ENCODE data around the gene MRPL36. TPM values are rescaled to one million over a fixed set of nuclear protein-coding genes. Genes with fewer than 3 reads are reported as not detected.
A peak's percentile ranks its signal among the peaks of the same experiment; 100 is the strongest.
"Not testable (repeated sequence)": the region's sequence is repeated elsewhere in the genome, so short reads cannot be mapped to it uniquely, and the experiment has no call there.

MRPL36 gene
- total RNA-seq, result 10 to 100 TPM; 95.4 to 97.3 TPM
- 80.1 TPM for polyA plus RNA-seq

- Mint-ChIP-seq H3K4me1 (peaks cover 47 to 81% (median 75%) of the 10 kb centered on the region in 3 donors), H3K36me3 (peaks cover 3 to 72% (median 16%) of the 10 kb centered on the region in 3 donors), H3K4me3 (peak within 1 kb of the TSS; percentile 97 to 100 (median 99)), H3K27me3 (peaks cover 0 to 2% of the 10 kb centered on the region in 2 donors), H3K27ac (peak within 1 kb of the TSS; percentile 97 to 99 (median 99)), H3K9me3 (no peaks in the 10 kb centered on the region)
- ChIA-PET CTCF (interaction anchor here (1.3 to 1.5 kb wide), 2 partner anchors 7 to 28 kb away, joined by 3 to 4 read pairs; no protein-coding TSS in a partner anchor), POLR2A (interaction anchor here (1.5 kb wide), 1 partner anchor 413 kb away, joined by 5 read pairs; no protein-coding TSS in a partner anchor)
- DNase-seq, result peak; percentile 83 to 94 (median 89)
- peaks cover 31% of the 10 kb centered on the region for H3K36me3 ChIP-seq (ENCODE audit: insufficient read depth, low read length)
- H3K27me3 ChIP-seq (ENCODE audit: insufficient read depth, low read length, poor library complexity, severe bottlenecking), result no peaks in the 10 kb centered on the region
- peaks cover 18% of the 10 kb centered on the region for H3K4me1 ChIP-seq (ENCODE audit: insufficient read depth, low read length)
- H3K27ac ChIP-seq (ENCODE audit: low read depth, low read length), result peak within 1 kb of the TSS; percentile 90
- H3K9me3 ChIP-seq (ENCODE audit: low read length), result no peaks in the 10 kb centered on the region
- H3K4me3 ChIP-seq (ENCODE audit: low read length), result peak within 1 kb of the TSS; percentile 93
These were observed at the start of gene MRPL36 for GRCh38 chr5:1799602-1800471. TSS of gene MRPL36 (minus strand) at chr5:1799837. CDS start at chr5:1798935, 902 bp downstream.

- H3K4me3 Mint-ChIP-seq, result no peak overlapping the region
These were observed 48.0 kb upstream of the MRPL36 start for GRCh38 chr5:1847611-1848010.

DNA sequence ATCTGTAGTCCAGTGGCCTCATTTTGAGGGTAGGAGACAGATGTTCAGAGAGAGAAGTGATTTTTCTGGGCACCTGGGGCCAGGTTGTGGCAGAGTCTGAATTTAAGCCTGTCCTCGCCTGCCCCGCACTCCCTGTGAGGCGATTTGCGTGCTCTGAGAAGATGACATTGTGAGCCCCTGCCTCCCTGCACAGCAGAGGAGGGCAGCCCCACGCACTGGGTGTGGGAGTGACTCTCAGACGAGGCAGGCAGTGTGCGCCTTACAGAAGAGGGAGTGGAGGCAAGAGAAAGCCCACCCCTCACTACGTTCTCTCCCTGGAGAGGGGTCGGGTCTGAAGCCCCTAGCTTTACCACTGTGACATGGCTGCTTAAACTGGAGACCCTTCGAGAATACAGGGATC lies 47.4 kb upstream of the MRPL36 start:
- Histone ChIP-seq H3K27me3 (ENCODE audit: insufficient read depth, low read length, poor library complexity, severe bottlenecking) (peaks cover 4% of the 10 kb centered on the region), H3K4me3 (ENCODE audit: low read length) (no peak overlapping the region), H3K4me1 (ENCODE audit: insufficient read depth, low read length) (no peaks in the 10 kb centered on the region), H3K36me3 (ENCODE audit: insufficient read depth, low read length) (no peaks in the 10 kb centered on the region), H3K27ac (ENCODE audit: low read depth, low read length) (no peak overlapping the region), H3K9me3 (ENCODE audit: low read length) (no peaks in the 10 kb centered on the region)
- peaks cover 20 to 38% of the 10 kb centered on the region in 2 donors for H3K27me3 Mint-ChIP-seq
- ChIA-PET POLR2A (no interaction called here), CTCF (no interaction called here)
- no peaks in the 10 kb centered on the region for H3K36me3 Mint-ChIP-seq
- H3K27ac Mint-ChIP-seq, result peak overlapping the region in 1 of 8 donors; percentile 33
- DNase-seq, result no peak
- no peaks in the 10 kb centered on the region for H3K9me3 Mint-ChIP-seq
- no peak overlapping the region for H3K4me3 Mint-ChIP-seq
- no peaks in the 10 kb centered on the region for H3K4me1 Mint-ChIP-seq

More at GRCh38 chr5:1847611-1848010, 48.0 kb upstream of the MRPL36 start:
- POLR2A ChIA-PET, result no interaction called here
- Mint-ChIP-seq H3K9me3 (no peaks in the 10 kb centered on the region), H3K27ac (peak overlapping the region in 1 of 8 donors; percentile 80), H3K4me1 (no peaks in the 10 kb centered on the region), H3K36me3 (no peaks in the 10 kb centered on the region), H3K27me3 (peaks cover 20 to 36% of the 10 kb centered on the region in 2 donors)
- Histone ChIP-seq H3K9me3 (ENCODE audit: low read length) (no peaks in the 10 kb centered on the region), H3K4me3 (ENCODE audit: low read length) (no peak overlapping the region), H3K27me3 (ENCODE audit: insufficient read depth, low read length, poor library complexity, severe bottlenecking) (peaks cover 5% of the 10 kb centered on the region), H3K36me3 (ENCODE audit: insufficient read depth, low read length) (no peaks in the 10 kb centered on the region), H3K27ac (ENCODE audit: low read depth, low read length) (no peak overlapping the region), H3K4me1 (ENCODE audit: insufficient read depth, low read length) (no peaks in the 10 kb centered on the region)
- DNase-seq, result no peak
- CTCF ChIA-PET, result no interaction called here

DNA sequence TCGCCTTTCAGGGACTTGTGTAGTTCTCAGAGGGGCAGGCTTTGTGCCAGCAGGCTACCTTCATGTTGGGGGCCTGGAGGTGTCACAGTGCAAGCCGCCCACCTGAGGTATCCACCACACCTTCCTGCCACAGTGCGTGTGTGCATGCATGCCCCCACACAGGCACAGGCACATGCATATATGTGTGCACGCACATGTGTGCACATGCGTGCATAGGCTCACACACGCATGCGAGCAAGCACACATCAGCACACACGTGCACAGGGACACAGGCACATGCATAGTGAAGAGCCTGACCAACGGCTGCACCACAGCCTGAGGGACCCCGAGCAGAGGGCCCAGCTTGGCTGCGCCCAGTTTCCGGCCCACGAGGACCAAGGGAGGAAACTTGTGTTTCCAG lies 46.9 kb upstream of the MRPL36 start:
- H3K27ac ChIP-seq (ENCODE audit: low read depth, low read length), result no peak overlapping the region
- no peaks in the 10 kb centered on the region for H3K9me3 ChIP-seq (ENCODE audit: low read length)
- no peak overlapping the region for H3K4me3 ChIP-seq (ENCODE audit: low read length)
- Mint-ChIP-seq H3K27me3 (peaks cover 16 to 39% of the 10 kb centered on the region in 2 donors), H3K36me3 (no peaks in the 10 kb centered on the region), H3K4me1 (no peaks in the 10 kb centered on the region), H3K9me3 (no peaks in the 10 kb centered on the region), H3K4me3 (no peak overlapping the region), H3K27ac (no peak overlapping the region)
- POLR2A ChIA-PET, result no interaction called here
- no peak for DNase-seq
- H3K4me1 ChIP-seq (ENCODE audit: insufficient read depth, low read length), result no peaks in the 10 kb centered on the region
- CTCF ChIA-PET, result no interaction called here
- H3K27me3 ChIP-seq (ENCODE audit: insufficient read depth, low read length, poor library complexity, severe bottlenecking), result peaks cover 2% of the 10 kb centered on the region
- H3K36me3 ChIP-seq (ENCODE audit: insufficient read depth, low read length), result no peaks in the 10 kb centered on the region

- CTCF ChIA-PET, result no interaction called here
These were observed 46.1 kb upstream of the MRPL36 start for GRCh38 chr5:1845696-1846095.

DNA sequence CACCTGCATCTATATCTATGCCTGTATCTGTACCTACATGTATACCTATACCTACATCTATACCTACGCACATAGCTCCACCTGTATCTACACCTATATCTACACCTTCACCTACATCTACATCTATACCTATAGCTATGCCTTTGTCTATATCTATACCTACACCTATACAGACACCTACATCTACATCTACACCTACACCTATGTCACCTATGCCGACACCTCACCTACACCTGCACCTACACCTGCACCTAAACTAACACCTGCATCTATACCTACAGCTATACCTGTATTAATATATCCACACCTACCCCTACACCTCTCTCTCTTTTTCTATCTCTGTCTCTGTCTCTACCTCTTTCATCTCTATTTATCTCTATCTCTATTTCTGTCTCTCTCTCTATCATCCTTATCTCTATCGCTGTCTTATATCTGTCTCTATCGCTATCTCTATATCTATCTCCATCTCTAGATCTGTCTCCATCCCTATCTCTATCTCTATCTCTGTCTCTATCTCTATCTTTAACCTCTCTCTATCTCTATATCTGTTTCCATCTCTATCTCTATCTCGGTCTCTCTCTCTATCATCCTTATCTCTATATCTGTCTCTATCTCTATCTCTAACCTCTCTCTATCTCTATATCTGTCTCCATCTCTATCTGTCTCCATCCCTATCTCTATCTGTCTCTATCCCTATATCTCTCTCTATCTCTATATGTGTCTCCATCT lies 45.2 kb upstream of the MRPL36 start:
- Mint-ChIP-seq H3K9me3 (no peaks in the 10 kb centered on the region), H3K36me3 (no peaks in the 10 kb centered on the region), H3K4me3 (no peak overlapping the region), H3K4me1 (no peaks in the 10 kb centered on the region), H3K27ac (no peak overlapping the region), H3K27me3 (peaks cover 3 to 37% of the 10 kb centered on the region in 2 donors)
- Histone ChIP-seq H3K4me1 (ENCODE audit: insufficient read depth, low read length) (no peaks in the 10 kb centered on the region), H3K9me3 (ENCODE audit: low read length) (no peaks in the 10 kb centered on the region), H3K4me3 (ENCODE audit: low read length) (no peak overlapping the region), H3K27ac (ENCODE audit: low read depth, low read length) (no peak overlapping the region), H3K36me3 (ENCODE audit: insufficient read depth, low read length) (no peaks in the 10 kb centered on the region), H3K27me3 (ENCODE audit: insufficient read depth, low read length, poor library complexity, severe bottlenecking) (peaks cover 4% of the 10 kb centered on the region)
- ChIA-PET CTCF (no interaction called here), POLR2A (no interaction called here)
- no peak for DNase-seq

More at GRCh38 chr5:1845696-1846095, 46.1 kb upstream of the MRPL36 start:
- H3K36me3 ChIP-seq (ENCODE audit: insufficient read depth, low read length), result no peaks in the 10 kb centered on the region
- H3K4me3 Mint-ChIP-seq, result no peak overlapping the region
- DNase-seq, result no peak
- POLR2A ChIA-PET, result no interaction called here
- H3K27me3 Mint-ChIP-seq, result peaks cover 10 to 35% of the 10 kb centered on the region in 2 donors
- H3K27ac ChIP-seq (ENCODE audit: low read depth, low read length), result no peak overlapping the region
- no peaks in the 10 kb centered on the region for H3K4me1 ChIP-seq (ENCODE audit: insufficient read depth, low read length)
- H3K27me3 ChIP-seq (ENCODE audit: insufficient read depth, low read length, poor library complexity, severe bottlenecking), result no peaks in the 10 kb centered on the region
- no peaks in the 10 kb centered on the region for H3K36me3 Mint-ChIP-seq
- no peaks in the 10 kb centered on the region for H3K4me1 Mint-ChIP-seq
- no peaks in the 10 kb centered on the region for H3K9me3 Mint-ChIP-seq
- no peak overlapping the region for H3K4me3 ChIP-seq (ENCODE audit: low read length)
- no peaks in the 10 kb centered on the region for H3K9me3 ChIP-seq (ENCODE audit: low read length)
- H3K27ac Mint-ChIP-seq, result no peak overlapping the region

DNA sequence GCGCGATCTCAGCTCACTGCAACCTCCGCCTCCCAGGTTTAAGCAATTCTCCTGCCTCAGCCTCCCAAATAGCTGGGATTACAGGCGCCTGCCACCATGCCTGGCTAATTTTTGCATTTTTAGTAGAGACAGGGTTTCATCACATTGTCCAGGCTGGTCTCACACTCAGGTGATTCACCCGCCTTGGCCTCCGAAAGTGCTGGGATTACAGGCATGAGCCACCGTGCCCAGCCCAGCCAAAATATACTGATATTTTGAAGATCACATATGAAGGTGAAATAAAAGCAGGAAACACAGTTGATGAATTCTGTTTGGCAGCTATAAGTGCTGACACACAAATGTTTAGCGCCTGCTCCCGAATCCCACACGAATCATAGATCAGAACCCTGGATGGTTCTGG lies 44.1 kb upstream of the MRPL36 start:
- CTCF ChIA-PET; H3K9me3 ChIP-seq (ENCODE audit: low read length); H3K27ac ChIP-seq (ENCODE audit: low read depth, low read length); H3K27ac Mint-ChIP-seq; DNase-seq; H3K27me3 ChIP-seq (ENCODE audit: insufficient read depth, low read length, poor library complexity, severe bottlenecking); POLR2A ChIA-PET; H3K4me1 ChIP-seq (ENCODE audit: insufficient read depth, low read length); H3K9me3 Mint-ChIP-seq; H3K4me1 Mint-ChIP-seq; H3K36me3 Mint-ChIP-seq; H3K4me3 Mint-ChIP-seq; H3K36me3 ChIP-seq (ENCODE audit: insufficient read depth, low read length); H3K4me3 ChIP-seq (ENCODE audit: low read length): not testable (repeated sequence)
- peaks cover 7 to 40% of the 10 kb centered on the region in 2 donors for H3K27me3 Mint-ChIP-seq

All from CD8-positive, alpha-beta memory T cell (primary cell).